ENCODE data around the gene ZNF284.
A peak's percentile ranks its signal among the peaks of the same experiment; 100 is the strongest.
"Not testable (repeated sequence)": the region's sequence is repeated elsewhere in the genome, so short reads cannot be mapped to it uniquely, and the experiment has no call there.

Gene ZNF284

DNA sequence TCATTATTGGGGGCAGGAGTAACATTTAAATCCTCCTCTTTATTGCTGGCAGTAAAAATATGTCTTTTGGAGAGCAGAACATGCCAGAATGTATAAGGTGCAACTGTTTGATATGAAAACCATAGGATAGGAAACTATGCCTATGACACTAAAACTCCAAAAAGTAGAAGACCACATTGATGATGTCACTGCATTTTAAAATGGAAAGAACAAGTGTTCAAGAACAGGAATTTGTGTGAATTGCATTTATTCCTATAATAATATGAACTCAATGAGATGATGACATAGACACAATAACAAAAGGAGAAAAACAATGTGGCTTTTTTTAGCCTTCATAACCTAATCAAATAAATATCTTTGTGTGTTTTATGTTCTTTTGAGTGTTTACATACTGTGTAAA lies 37.5 kb downstream of the ZNF284 start:
- TF ChIP-seq, protein P1, sequence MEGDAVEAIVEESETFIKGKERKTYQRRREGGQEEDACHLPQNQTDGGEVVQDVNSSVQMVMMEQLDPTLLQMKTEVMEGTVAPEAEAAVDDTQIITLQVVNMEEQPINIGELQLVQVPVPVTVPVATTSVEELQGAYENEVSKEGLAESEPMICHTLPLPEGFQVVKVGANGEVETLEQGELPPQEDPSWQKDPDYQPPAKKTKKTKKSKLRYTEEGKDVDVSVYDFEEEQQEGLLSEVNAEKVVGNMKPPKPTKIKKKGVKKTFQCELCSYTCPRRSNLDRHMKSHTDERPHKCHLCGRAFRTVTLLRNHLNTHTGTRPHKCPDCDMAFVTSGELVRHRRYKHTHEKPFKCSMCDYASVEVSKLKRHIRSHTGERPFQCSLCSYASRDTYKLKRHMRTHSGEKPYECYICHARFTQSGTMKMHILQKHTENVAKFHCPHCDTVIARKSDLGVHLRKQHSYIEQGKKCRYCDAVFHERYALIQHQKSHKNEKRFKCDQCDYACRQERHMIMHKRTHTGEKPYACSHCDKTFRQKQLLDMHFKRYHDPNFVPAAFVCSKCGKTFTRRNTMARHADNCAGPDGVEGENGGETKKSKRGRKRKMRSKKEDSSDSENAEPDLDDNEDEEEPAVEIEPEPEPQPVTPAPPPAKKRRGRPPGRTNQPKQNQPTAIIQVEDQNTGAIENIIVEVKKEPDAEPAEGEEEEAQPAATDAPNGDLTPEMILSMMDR (IDR thresholded peaks at IDR 0.05; ENCODE audit: low read depth, low read length), result no peak
- H3K4me3 ChIP-seq (replicated peaks in 1 of 2; ENCODE audit: low read depth in 2 of 2, low read length in 2 of 2), result no peak overlapping the region
- DNase-seq (ENCODE audit: low read depth in 2 of 2), result no peak

DNA sequence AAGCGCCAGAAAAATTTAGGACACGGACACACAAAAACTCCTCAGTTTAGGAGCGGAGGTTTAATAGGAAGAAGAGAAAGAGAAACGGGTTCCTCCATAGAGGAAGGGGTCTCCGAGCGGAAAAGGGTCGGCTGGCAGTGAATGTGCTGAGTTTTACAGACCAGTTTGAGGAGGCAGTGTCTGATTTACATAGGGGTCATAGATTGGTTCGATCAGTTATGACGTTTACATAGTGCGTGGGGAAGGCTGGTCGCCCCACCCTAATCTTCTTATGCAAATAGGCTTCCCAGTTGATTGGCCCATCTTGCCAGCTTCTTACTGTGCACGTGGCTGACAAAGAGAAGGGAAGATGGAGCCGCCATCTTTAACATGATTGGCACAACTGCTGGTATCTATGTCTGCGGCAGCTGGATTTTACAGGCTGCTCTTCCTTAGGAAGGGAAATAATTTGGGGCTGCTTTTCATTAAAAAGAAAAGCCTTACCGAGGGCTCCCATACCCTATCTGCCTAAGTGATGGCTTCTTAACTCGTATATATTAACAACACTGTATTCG lies 40.0 kb downstream of the ZNF284 start:
- DNase-seq (ENCODE audit: low read depth in 2 of 2), result peak; percentile 87 to 94
- TF ChIP-seq, protein P1 (IDR thresholded peaks at IDR 0.05; ENCODE audit: low read depth, low read length), result no peak
- peak overlapping the region; percentile 81 to 91 for H3K4me3 ChIP-seq (replicated peaks in 1 of 2; ENCODE audit: low read depth in 2 of 2, low read length in 2 of 2)

DNA sequence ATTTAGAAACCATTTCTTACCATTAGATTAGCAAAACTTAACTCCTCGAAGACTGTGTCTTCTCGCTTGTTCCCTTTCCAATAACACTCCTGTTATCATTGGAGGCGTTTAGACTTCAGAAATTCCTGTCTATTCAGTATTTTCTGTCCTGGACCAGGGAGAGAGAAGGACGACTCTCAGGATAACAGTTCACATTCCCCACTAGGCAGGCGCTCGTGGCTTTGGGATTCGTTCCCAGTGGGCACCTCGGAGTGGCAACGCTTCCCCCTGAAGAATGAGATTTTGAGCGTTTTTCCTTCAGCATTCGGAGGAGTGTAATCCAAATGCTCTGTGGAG lies 40.8 kb downstream of the ZNF284 start:
- peak overlapping the region; percentile 81 to 91 for H3K4me3 ChIP-seq (replicated peaks in 1 of 2; ENCODE audit: low read depth in 2 of 2, low read length in 2 of 2)
- TF ChIP-seq, protein P1 (IDR thresholded peaks at IDR 0.05; ENCODE audit: low read depth, low read length), result no peak
- no peak for DNase-seq (ENCODE audit: low read depth in 2 of 2)

DNA sequence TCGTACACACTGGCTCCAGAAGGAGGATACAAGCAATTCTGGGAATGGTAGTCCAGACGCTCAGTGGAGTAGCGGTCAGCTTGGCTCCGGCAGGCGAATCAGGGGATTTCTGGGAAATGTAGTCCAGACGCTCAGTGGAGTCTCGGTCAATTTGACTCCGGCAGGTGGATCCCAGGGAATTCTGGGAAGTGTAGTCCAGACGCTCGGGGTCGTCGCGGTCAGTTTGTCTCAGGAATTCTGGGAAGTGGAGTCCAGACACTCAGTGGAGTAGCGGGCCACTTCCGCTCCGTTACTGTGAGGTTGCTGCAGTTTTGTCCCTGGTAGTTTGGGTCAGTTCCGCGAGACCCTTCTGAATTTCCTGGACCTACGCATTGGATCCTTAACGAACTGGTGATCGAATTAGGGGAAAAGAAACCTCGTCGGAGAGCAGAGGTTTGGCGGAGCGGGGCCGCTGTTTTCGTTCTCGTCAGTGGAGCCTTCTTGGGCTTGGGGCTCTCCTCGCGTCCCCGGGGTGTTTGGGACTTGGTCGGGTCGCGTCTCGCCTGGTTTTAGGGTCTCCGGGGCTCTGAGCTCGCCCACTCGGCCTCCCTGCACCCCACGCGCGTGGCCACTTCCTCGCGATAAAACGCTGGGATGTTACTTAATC lies 41.3 kb downstream of the ZNF284 start, which contains the start of gene ZNF225:
Gene ZNF225 (plus strand): TSS at position 262 of the 646 bp plus-strand sequence. CDS start 2,429 bp downstream, outside the sequence.
- peak within 1 kb of the TSS; percentile 81 to 91 for H3K4me3 ChIP-seq (replicated peaks in 1 of 2; ENCODE audit: low read depth in 2 of 2, low read length in 2 of 2)
- peak; percentile 99 for DNase-seq (ENCODE audit: low read depth in 2 of 2)
- TF ChIP-seq, protein P1 (IDR thresholded peaks at IDR 0.05; ENCODE audit: low read depth, low read length), result no peak

DNA sequence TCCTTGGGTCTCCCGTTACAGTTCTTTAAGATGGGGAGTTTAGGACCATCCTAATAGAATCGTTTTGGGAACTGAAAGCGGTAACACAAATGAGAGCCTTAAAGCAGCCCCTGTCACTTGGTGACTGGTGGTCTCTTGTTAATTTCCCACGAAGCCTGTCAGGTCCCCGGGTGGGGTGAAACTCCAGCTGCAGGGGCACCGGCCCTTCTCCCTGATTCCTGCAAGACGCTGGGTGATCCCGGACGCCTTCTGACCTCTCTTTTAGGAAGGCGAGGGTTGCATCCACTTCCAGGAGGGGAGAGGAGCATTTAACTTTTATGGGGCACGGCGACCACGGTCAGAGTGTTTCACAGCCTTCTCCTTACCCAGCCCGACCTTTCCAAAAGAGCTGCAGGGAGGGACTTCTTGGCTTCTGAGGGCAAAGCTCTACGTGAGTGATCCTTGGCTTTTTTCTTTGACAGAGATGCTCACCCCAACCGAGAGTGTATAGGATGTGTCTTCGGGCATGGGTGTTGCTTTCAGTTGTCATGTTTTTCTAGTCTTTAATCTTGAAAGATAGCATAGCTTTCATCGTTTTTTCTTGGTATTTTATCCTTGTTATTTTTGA lies 41.9 kb downstream of the ZNF284 start:
- peak overlapping the region; percentile 81 to 91 for H3K4me3 ChIP-seq (replicated peaks in 1 of 2; ENCODE audit: low read depth in 2 of 2, low read length in 2 of 2)
- DNase-seq (ENCODE audit: low read depth in 2 of 2), result no peak
- TF ChIP-seq, protein P1 (IDR thresholded peaks at IDR 0.05; ENCODE audit: low read depth, low read length), result no peak

DNA sequence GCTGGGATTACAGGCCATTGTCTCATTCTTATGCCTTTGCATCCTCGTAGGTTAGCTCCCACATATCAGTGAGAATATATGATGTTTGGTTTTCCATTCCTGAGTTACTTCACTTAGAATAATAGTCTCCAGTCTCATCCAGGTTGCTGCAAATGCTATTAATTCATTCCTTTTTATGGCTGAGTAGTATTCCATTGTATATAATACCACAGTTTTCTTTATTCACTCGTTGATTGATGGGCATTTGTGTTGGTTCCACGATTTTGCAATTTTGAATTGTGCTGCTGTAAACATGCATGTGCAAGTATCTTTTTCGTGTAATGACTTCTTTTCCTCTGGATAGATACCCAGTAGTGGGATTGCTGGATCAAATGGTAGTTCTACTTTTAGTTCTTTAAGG lies 49.2 kb downstream of the ZNF284 start:
- H3K4me3 ChIP-seq (replicated peaks in 1 of 2; ENCODE audit: low read depth in 2 of 2, low read length in 2 of 2); DNase-seq (ENCODE audit: low read depth in 2 of 2): not testable (repeated sequence)

DNA sequence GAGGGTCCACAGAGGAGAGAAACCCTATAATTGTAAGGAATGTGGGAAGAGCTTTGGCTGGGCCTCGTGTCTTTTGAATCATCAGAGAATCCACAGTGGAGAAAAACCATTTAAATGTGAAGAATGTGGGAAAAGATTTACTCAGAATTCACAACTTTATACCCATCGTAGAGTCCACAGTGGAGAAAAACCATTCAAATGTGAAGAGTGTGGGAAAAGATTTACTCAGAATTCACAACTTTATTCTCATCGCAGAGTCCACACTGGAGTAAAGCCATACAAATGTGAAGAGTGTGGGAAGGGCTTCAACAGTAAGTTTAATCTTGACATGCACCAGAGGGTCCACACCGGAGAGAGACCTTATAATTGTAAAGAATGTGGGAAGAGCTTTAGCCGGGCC lies 60.0 kb downstream of the ZNF284 start:
- no peak overlapping the region for H3K4me3 ChIP-seq (replicated peaks in 1 of 2; ENCODE audit: low read depth in 2 of 2, low read length in 2 of 2)
- no peak for DNase-seq (ENCODE audit: low read depth in 2 of 2)
- TF ChIP-seq, protein P1 (IDR thresholded peaks at IDR 0.05; ENCODE audit: low read depth, low read length), result no peak
